LNCAP (cell line): ENCODE data around the gene SYNPO2.

Source experiments
- CTCF ChIP-seq: fragments of 450-650 bp; IDR thresholded peaks from 2 replicates; pipeline ENCODE4 v1.5.1; 2017; ENCODE audit warnings: mild to moderate bottlenecking

SYNPO2 gene

GRCh38 chr4:118950929-118951570 lies 62.4 kb downstream of the SYNPO2 start:
- no peak for TF ChIP-seq CTCF

- no peak for TF ChIP-seq CTCF
Measured at GRCh38 chr4:118953276-118953675, 64.6 kb downstream of the SYNPO2 start.

GRCh38 chr4:118954246-118954645 lies 65.6 kb downstream of the SYNPO2 start:
- peak; percentile 40; the same call in 1 of the 2 replicates for TF ChIP-seq CTCF

GRCh38 chr4:118955515-118955914 lies 66.9 kb downstream of the SYNPO2 start:
- no peak for TF ChIP-seq CTCF

GRCh38 chr4:118957722-118958445 lies 69.2 kb downstream of the SYNPO2 start:
- TF ChIP-seq CTCF = no peak

- no peak for TF ChIP-seq CTCF
Measured at GRCh38 chr4:118962540-118962939, 73.9 kb downstream of the SYNPO2 start.

- TF ChIP-seq CTCF = no peak
Measured at GRCh38 chr4:118964891-118965411, 76.3 kb downstream of the SYNPO2 start.
